ENCODE measurements around the gene TREX2.

- no peak for TF ChIP-seq CTCF (IDR thresholded peaks at IDR 0.05)
- no peak for TF ChIP-seq POLR2A (IDR thresholded peaks at IDR 0.05)
Observed at GRCh38 chrX:153441981-153442380, 3.9 kb downstream of the TREX2 start.

Measured in Peyer's patch (tissue), 4 donors.